ENCODE data around the gene BSX. TPM values are rescaled to one million over a fixed set of nuclear protein-coding genes. Genes with fewer than 3 reads are reported as not detected.

The BSX gene
- polyA plus RNA-seq, 2 donors = not detected

DNA sequence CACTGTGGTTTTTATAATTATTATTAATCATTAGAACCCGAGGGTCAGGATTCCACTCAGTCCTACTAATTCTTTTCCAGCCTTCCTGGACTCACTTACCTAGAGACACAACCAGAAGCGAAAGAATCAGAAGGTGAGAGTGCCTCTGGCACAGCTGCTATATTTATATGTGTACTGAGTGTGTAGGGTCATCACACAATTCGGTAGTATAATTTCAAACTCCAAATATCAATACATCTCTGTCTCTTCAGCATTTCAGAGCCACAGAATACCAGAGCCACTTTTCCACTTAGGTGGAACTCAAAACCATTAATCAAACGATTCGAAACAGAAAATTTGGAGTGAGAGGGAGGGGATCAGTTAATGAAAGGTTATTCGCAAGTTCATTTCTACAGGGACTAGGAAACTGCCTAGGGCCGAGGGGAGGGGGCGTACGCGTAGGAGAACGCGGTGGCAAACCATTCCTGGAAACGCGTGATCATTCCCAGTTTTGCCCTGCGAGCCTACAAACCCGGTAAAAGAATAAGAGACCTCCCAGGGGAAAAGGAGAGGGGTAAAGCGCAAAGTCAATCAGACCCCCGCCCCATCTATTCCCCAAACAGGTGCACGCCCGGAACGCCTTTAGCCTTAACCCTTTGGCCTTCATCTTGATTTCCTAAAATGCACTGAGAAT is 5.4 kb downstream of the BSX start:
- 14 to 15% methylated on average over 21 of the region's 21 CpGs for WGBS, 2 donors
- H3K36me3 ChIP-seq (ENCODE audit: control insufficient read depth in 2 of 2, insufficient read depth in 2 of 2, low read length in 1 of 2) = no peaks in the 10 kb centered on the region
- peaks cover 10 to 33% of the 10 kb centered on the region in 2 donors for H3K27me3 ChIP-seq (ENCODE audit: control insufficient read depth in 1 of 2, insufficient read depth in 2 of 2, low read length in 2 of 2)
- H3K27ac ChIP-seq (ENCODE audit: low read depth in 2 of 2, low read length in 1 of 2) = no peak overlapping the region
- peaks cover under 1 to 3% of the 10 kb centered on the region in 2 donors for H3K9me3 ChIP-seq (ENCODE audit: control insufficient read depth in 2 of 2, insufficient read depth in 1 of 2, low read depth in 1 of 2, low read length in 1 of 2)
- H3K4me3 ChIP-seq (ENCODE audit: low read depth in 1 of 2, low read length in 2 of 2) = no peak overlapping the region
- peaks cover 2 to 6% of the 10 kb centered on the region in 2 donors for H3K4me1 ChIP-seq (ENCODE audit: control insufficient read depth in 2 of 2, insufficient read depth in 2 of 2, low read length in 1 of 2)

- WGBS, 2 donors = 53 to 60% methylated on average over 4 of the region's 4 CpGs
Observed at GRCh38 chr11:122963961-122964360, 17.7 kb downstream of the BSX start.

DNA sequence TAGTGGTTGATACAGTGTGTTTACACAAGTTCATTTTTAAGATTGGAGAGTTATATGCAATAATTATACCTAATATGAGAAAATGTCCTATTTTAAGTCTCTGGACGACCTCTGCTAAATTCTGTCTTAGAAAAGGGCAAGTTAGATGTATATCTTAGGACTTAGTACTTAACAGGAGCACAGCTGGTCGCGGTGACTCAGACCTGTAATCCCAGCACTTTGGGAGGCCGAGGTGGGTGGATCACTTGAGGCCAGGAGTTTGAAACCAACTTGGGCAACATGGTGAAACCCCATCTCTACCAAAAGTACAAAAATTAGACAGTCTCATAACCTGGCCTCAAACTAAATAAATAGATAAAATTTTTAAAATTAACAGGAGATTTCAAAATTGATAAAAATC is 27.2 kb downstream of the BSX start:
- 82 to 89% methylated on average over 4 of the region's 4 CpGs for WGBS, 2 donors
- Histone ChIP-seq H3K36me3 (ENCODE audit: control insufficient read depth in 2 of 2, insufficient read depth in 2 of 2, low read length in 1 of 2) (no peaks in the 10 kb centered on the region), H3K27me3 (ENCODE audit: control insufficient read depth in 1 of 2, insufficient read depth in 2 of 2, low read length in 2 of 2) (no peaks in the 10 kb centered on the region), H3K4me3 (ENCODE audit: low read depth in 1 of 2, low read length in 2 of 2) (no peak overlapping the region), H3K4me1 (ENCODE audit: control insufficient read depth in 2 of 2, insufficient read depth in 2 of 2, low read length in 1 of 2) (no peaks in the 10 kb centered on the region), H3K27ac (ENCODE audit: low read depth in 2 of 2, low read length in 1 of 2) (no peak overlapping the region), H3K9me3 (ENCODE audit: control insufficient read depth in 2 of 2, insufficient read depth in 1 of 2, low read depth in 1 of 2, low read length in 1 of 2) (no peaks in the 10 kb centered on the region)

More at GRCh38 chr11:122963961-122964360, 17.7 kb downstream of the BSX start:
- Histone ChIP-seq H3K4me1 (ENCODE audit: control insufficient read depth in 2 of 2, insufficient read depth in 2 of 2, low read length in 1 of 2) (no peaks in the 10 kb centered on the region), H3K27me3 (ENCODE audit: control insufficient read depth in 1 of 2, insufficient read depth in 2 of 2, low read length in 2 of 2) (peaks cover 2 to 3% of the 10 kb centered on the region in 2 donors), H3K27ac (ENCODE audit: low read depth in 2 of 2, low read length in 1 of 2) (no peak overlapping the region), H3K36me3 (ENCODE audit: control insufficient read depth in 2 of 2, insufficient read depth in 2 of 2, low read length in 1 of 2) (no peaks in the 10 kb centered on the region), H3K4me3 (ENCODE audit: low read depth in 1 of 2, low read length in 2 of 2) (no peak overlapping the region), H3K9me3 (ENCODE audit: control insufficient read depth in 2 of 2, insufficient read depth in 1 of 2, low read depth in 1 of 2, low read length in 1 of 2) (no peaks in the 10 kb centered on the region)

GRCh38 chr11:122951211-122951610 is 30.4 kb downstream of the BSX start:
- Histone ChIP-seq H3K4me3 (ENCODE audit: low read depth in 1 of 2, low read length in 2 of 2) (no peak overlapping the region), H3K27ac (ENCODE audit: low read depth in 2 of 2, low read length in 1 of 2) (no peak overlapping the region), H3K36me3 (ENCODE audit: control insufficient read depth in 2 of 2, insufficient read depth in 2 of 2, low read length in 1 of 2) (peaks cover 0 to 3% of the 10 kb centered on the region in 2 donors), H3K27me3 (ENCODE audit: control insufficient read depth in 1 of 2, insufficient read depth in 2 of 2, low read length in 2 of 2) (no peaks in the 10 kb centered on the region), H3K9me3 (ENCODE audit: control insufficient read depth in 2 of 2, insufficient read depth in 1 of 2, low read depth in 1 of 2, low read length in 1 of 2) (no peaks in the 10 kb centered on the region), H3K4me1 (ENCODE audit: control insufficient read depth in 2 of 2, insufficient read depth in 2 of 2, low read length in 1 of 2) (no peaks in the 10 kb centered on the region)
- 62 to 67% methylated on average over 2 of the region's 2 CpGs for WGBS, 2 donors

- no peak overlapping the region for H3K27ac ChIP-seq (ENCODE audit: low read depth in 2 of 2, low read length in 1 of 2)
- no peaks in the 10 kb centered on the region for H3K36me3 ChIP-seq (ENCODE audit: control insufficient read depth in 2 of 2, insufficient read depth in 2 of 2, low read length in 1 of 2)
- no peaks in the 10 kb centered on the region for H3K27me3 ChIP-seq (ENCODE audit: control insufficient read depth in 1 of 2, insufficient read depth in 2 of 2, low read length in 2 of 2)
- no peaks in the 10 kb centered on the region for H3K9me3 ChIP-seq (ENCODE audit: control insufficient read depth in 2 of 2, insufficient read depth in 1 of 2, low read depth in 1 of 2, low read length in 1 of 2)
- no peak overlapping the region for H3K4me3 ChIP-seq (ENCODE audit: low read depth in 1 of 2, low read length in 2 of 2)
- no peaks in the 10 kb centered on the region for H3K4me1 ChIP-seq (ENCODE audit: control insufficient read depth in 2 of 2, insufficient read depth in 2 of 2, low read length in 1 of 2)
- 95 to 100% methylated on average over 2 of the region's 2 CpGs for WGBS, 2 donors
Observed at GRCh38 chr11:122938557-122938956, 43.1 kb downstream of the BSX start.

DNA sequence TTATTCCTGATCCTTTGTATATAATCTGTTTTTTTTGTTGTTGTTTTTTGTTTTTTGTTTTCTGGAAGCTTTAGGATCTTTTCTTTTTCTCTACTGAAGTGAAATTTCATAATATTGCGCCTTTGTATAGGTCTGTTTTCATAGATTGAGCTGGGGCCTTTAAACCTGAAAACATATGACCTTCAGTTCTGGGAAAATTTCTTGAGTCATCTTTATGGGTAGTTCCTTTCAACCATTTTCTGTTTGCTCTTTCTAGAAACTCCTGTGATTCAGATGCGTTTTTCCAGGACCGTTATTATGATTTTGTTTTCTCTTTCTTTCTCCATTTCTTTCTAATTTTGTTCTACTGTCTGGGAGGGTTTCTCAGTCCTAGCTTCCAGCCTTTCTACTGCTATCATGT is 43.7 kb downstream of the BSX start:
- 80 to 84% methylated on average over 3 of the region's 3 CpGs for WGBS, 2 donors
- Histone ChIP-seq H3K4me1 (ENCODE audit: control insufficient read depth in 2 of 2, insufficient read depth in 2 of 2, low read length in 1 of 2) (no peaks in the 10 kb centered on the region), H3K27ac (ENCODE audit: low read depth in 2 of 2, low read length in 1 of 2) (no peak overlapping the region), H3K36me3 (ENCODE audit: control insufficient read depth in 2 of 2, insufficient read depth in 2 of 2, low read length in 1 of 2) (no peaks in the 10 kb centered on the region), H3K27me3 (ENCODE audit: control insufficient read depth in 1 of 2, insufficient read depth in 2 of 2, low read length in 2 of 2) (no peaks in the 10 kb centered on the region), H3K9me3 (ENCODE audit: control insufficient read depth in 2 of 2, insufficient read depth in 1 of 2, low read depth in 1 of 2, low read length in 1 of 2) (no peaks in the 10 kb centered on the region), H3K4me3 (ENCODE audit: low read depth in 1 of 2, low read length in 2 of 2) (no peak overlapping the region)

- Histone ChIP-seq H3K4me1 (ENCODE audit: control insufficient read depth in 2 of 2, insufficient read depth in 2 of 2, low read length in 1 of 2) (no peaks in the 10 kb centered on the region), H3K9me3 (ENCODE audit: control insufficient read depth in 2 of 2, insufficient read depth in 1 of 2, low read depth in 1 of 2, low read length in 1 of 2) (no peaks in the 10 kb centered on the region), H3K4me3 (ENCODE audit: low read depth in 1 of 2, low read length in 2 of 2) (no peak overlapping the region), H3K36me3 (ENCODE audit: control insufficient read depth in 2 of 2, insufficient read depth in 2 of 2, low read length in 1 of 2) (no peaks in the 10 kb centered on the region), H3K27ac (ENCODE audit: low read depth in 2 of 2, low read length in 1 of 2) (no peak overlapping the region), H3K27me3 (ENCODE audit: control insufficient read depth in 1 of 2, insufficient read depth in 2 of 2, low read length in 2 of 2) (no peaks in the 10 kb centered on the region)
- WGBS, 2 donors = 56 to 57% methylated on average over 2 of the region's 2 CpGs
Observed at GRCh38 chr11:122933416-122933815, 48.2 kb downstream of the BSX start.

- WGBS, 2 donors = 81% methylated on average over 6 of the region's 6 CpGs
- Histone ChIP-seq H3K36me3 (ENCODE audit: control insufficient read depth in 2 of 2, insufficient read depth in 2 of 2, low read length in 1 of 2) (no peaks in the 10 kb centered on the region), H3K9me3 (ENCODE audit: control insufficient read depth in 2 of 2, insufficient read depth in 1 of 2, low read depth in 1 of 2, low read length in 1 of 2) (no peaks in the 10 kb centered on the region), H3K27ac (ENCODE audit: low read depth in 2 of 2, low read length in 1 of 2) (no peak overlapping the region), H3K4me1 (ENCODE audit: control insufficient read depth in 2 of 2, insufficient read depth in 2 of 2, low read length in 1 of 2) (no peaks in the 10 kb centered on the region), H3K27me3 (ENCODE audit: control insufficient read depth in 1 of 2, insufficient read depth in 2 of 2, low read length in 2 of 2) (no peaks in the 10 kb centered on the region), H3K4me3 (ENCODE audit: low read depth in 1 of 2, low read length in 2 of 2) (no peak overlapping the region)
Observed at GRCh38 chr11:122931510-122931909, 50.1 kb downstream of the BSX start.

Measured in esophagus (tissue), 2 donors.